A673 (cell line): ENCODE measurements around the gene VOPP1.

Source experiments
- EZH2 ChIP-seq: fragments of 200-600 bp; sonication (generic); IDR thresholded peaks from 2 replicates; pipeline ENCODE4 v1.6.1; 2017; ENCODE audit warnings: borderline replicate concordance, low read depth, mild to moderate bottlenecking, mixed read lengths, antibody characterized with exemption, low read length; ENCODE audit not compliant: poor library complexity, severe bottlenecking
- TF ChIP-seq, protein P1 (sequence below): fragments of 300-800, 200-600 bp; sonication (generic); conservative IDR thresholded peaks from 2 replicates; pipeline ENCODE4 v1.5.1; 2017; ENCODE audit warnings: low read depth, mild to moderate bottlenecking, antibody characterized with exemption, low read length, moderate library complexity, mixed read lengths

DNA sequence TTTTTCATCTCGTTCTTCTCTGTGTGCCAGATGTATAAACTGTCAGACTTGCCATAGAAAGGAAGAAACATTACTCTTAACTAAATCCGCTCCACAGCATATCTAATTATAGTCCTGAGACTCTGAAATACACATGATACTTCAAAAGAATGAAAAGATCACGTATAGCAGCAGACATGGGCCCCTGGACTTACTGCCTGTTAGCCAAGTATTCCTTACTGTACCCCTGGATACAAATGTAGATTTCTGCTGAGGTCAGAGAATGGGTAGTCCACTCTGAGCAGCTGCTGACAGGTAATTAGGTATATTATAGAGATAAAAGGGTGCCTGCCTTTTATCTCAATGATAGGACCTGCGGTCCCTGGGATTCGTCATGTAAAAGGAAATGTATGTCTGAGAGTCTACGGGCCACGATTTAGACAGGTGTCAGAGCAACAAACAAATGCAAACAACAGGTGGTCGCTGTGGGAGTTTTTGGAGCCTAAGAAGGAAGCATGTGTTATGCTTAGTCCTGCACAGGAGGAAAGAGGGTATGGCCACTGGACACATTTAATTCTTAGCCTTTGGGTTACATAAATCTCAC, 69.4 kb downstream of the VOPP1 start:
- TF ChIP-seq, protein P1, sequence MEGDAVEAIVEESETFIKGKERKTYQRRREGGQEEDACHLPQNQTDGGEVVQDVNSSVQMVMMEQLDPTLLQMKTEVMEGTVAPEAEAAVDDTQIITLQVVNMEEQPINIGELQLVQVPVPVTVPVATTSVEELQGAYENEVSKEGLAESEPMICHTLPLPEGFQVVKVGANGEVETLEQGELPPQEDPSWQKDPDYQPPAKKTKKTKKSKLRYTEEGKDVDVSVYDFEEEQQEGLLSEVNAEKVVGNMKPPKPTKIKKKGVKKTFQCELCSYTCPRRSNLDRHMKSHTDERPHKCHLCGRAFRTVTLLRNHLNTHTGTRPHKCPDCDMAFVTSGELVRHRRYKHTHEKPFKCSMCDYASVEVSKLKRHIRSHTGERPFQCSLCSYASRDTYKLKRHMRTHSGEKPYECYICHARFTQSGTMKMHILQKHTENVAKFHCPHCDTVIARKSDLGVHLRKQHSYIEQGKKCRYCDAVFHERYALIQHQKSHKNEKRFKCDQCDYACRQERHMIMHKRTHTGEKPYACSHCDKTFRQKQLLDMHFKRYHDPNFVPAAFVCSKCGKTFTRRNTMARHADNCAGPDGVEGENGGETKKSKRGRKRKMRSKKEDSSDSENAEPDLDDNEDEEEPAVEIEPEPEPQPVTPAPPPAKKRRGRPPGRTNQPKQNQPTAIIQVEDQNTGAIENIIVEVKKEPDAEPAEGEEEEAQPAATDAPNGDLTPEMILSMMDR = no peak
- no peak for TF ChIP-seq EZH2
